Pancreas (tissue), 10 donors: ENCODE results near the gene TICAM1. TPM values are rescaled to one million over a fixed set of nuclear protein-coding genes. Genes with fewer than 3 reads are reported as not detected.
"Not testable (repeated sequence)": the region's sequence is repeated elsewhere in the genome, so short reads cannot be mapped to it uniquely, and the experiment has no call there.

Source experiments
- ATAC-seq, 4 donors: fragments of 200-7000 bp; cut with Tn5 transposase; one replicate each; pipeline versions ENCODE4 v1.8.0 to v1.9.1; 2020; ENCODE audit warnings: mild to moderate bottlenecking in 4 of 4, moderate library complexity in 4 of 4
- DNase-seq, 6 donors: peaks; one replicate each; pipeline ENCODE4 v3.0.0-alpha.2; 2020
- FAIRE-seq: peaks from 2 replicates; lab custom pipeline; 2012; peaks lifted over from hg19 to GRCh38; lab: Jason Lieb, UNC
- H3K27ac ChIP-seq, 4 donors: fragments of 200-600 bp; sonication (generic); 1 replicate in 3 of 4; 2 replicates in 1 of 4; pipeline versions ENCODE4 v1.5.0 to v1.8.0; 2020
- H3K27me3 ChIP-seq, 4 donors: fragments of 200-600 bp; one replicate each; pipeline ENCODE4 v1.8.0; 2021
- H3K36me3 ChIP-seq, 3 donors: fragments of 200-600 bp; sonication (generic) in 1 of 3; one replicate each; pipeline versions ENCODE4 v1.5.0 to v1.8.0; 2020 to 2021
- H3K4me1 ChIP-seq, 3 donors: fragments of 200-600 bp; one replicate each; pipeline ENCODE4 v1.8.0; 2021
- H3K4me3 ChIP-seq, 4 donors: fragments of 200-600 bp; sonication (generic) in 2 of 4; one replicate each; pipeline versions ENCODE4 v1.5.0 to v1.8.0; 2020 to 2021
- H3K9me3 ChIP-seq, 4 donors: fragments of 200-600 bp; one replicate each; pipeline ENCODE4 v1.8.0; 2021
- WGBS, 2 donors: extraction: QIAGEN DNeasy Blood & Tissue Kit; methylation state at CpG; one replicate each; pipeline ENCODE4 v1.1.7; 2013; 5-methylcytosine and 5-hydroxymethylcytosine counted together
- intact Hi-C, 3 donors: fragments of 100-400 bp; cut with DNase I; formaldehyde crosslinking; loops; one replicate each; pipeline versions ENCODE4 v1.11.1 to v1.14.2; 2022
- polyA plus RNA-seq, 2 donors: library from polyadenylated mRNA; stranded (reverse); fragments of 200-250 nt; gene quantifications; one replicate each; pipeline ENCODE4 v1.2.3, GENCODE V29; 2013
- total RNA-seq, 6 donors: library from RNA; stranded (reverse); fragmentation: NEBNext Ultra II Directional in 4 of 6; extraction: Animal tissue kit (Norgen Biotek cat#: 25700) in 4 of 6; gene quantifications; one replicate each; pipeline versions ENCODE4 v1.2.1 to v1.2.4, GENCODE V29; 2021 to 2023
- TF ChIP-seq, protein P1 (sequence below), 4 donors: fragments of 200-600 bp; sonication (generic) in 3 of 4; IDR thresholded peaks; one replicate each; pipeline versions ENCODE4 v1.5.0 to v1.8.0; 2021; ENCODE audit warnings: antibody characterized with exemption in 4 of 4
- donor health status: healthy with polysubstance abuse.
- donor health status: DM: no; HTN: no; CAD: no; lungs with moderate emphysema.
- donor health status: DM: no; HTN: no; CAD: no.
- donor health status: control.
- donor health status: control.
- donor health status: Bipolar disorder and iron deficiency.
- donor health status: DM: yes; HTN: yes; CAD: no.
- donor health status: DM: no; HTN: no; CAD: no.
- donor health status: DM: no; HTN: no; CAD: no.
- donor health status: DM: yes; HTN: yes; CAD: no.

TICAM1 gene
- total and polyA plus RNA-seq, 8 donors: 4.9 to 14.1 (median 7.8) TPM

DNA sequence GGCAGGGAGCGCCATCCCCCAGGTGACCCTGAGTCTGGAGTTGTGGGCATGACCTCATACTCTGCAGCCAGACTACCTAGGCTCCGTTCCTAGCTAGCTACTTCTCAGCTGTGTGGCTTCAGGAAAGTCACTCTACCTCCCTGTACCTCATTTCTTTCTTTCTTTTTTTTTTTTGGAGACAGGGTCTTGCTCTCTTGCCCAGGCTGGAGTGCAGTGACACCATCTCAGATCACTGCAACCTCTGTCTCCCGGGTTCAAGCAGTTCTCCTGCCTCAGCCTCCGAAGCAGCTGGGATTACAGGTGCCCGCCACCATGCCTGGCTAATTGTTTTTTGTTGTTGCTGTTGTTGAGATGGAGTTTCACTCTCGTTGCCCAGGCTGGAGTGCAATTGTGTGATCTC lies 21.0 kb upstream of the TICAM1 start:
- intact Hi-C loops: loop anchor here in 2 of 3 donors (5.0 to 10.0 kb wide), 2 partner anchors 40 to 48 kb away; no protein-coding TSS in a partner anchor
- TF ChIP-seq, protein P1, sequence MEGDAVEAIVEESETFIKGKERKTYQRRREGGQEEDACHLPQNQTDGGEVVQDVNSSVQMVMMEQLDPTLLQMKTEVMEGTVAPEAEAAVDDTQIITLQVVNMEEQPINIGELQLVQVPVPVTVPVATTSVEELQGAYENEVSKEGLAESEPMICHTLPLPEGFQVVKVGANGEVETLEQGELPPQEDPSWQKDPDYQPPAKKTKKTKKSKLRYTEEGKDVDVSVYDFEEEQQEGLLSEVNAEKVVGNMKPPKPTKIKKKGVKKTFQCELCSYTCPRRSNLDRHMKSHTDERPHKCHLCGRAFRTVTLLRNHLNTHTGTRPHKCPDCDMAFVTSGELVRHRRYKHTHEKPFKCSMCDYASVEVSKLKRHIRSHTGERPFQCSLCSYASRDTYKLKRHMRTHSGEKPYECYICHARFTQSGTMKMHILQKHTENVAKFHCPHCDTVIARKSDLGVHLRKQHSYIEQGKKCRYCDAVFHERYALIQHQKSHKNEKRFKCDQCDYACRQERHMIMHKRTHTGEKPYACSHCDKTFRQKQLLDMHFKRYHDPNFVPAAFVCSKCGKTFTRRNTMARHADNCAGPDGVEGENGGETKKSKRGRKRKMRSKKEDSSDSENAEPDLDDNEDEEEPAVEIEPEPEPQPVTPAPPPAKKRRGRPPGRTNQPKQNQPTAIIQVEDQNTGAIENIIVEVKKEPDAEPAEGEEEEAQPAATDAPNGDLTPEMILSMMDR (IDR thresholded peaks at IDR 0.05): no peak
- DNase-seq (no peak), ATAC-seq (peak in 2 of 4 donors; percentile 13 to 23), FAIRE-seq (no peak)
- Histone ChIP-seq H3K4me1 (no peaks in the 10 kb centered on the region), H3K36me3 (peaks cover 0 to 12% (median 0%) of the 10 kb centered on the region in 3 donors), H3K9me3 (no peaks in the 10 kb centered on the region), H3K4me3 (no peak overlapping the region), H3K27me3 (no peaks in the 10 kb centered on the region), H3K27ac (no peak overlapping the region)
- 94% methylated on average over 6 of the region's 6 CpGs for WGBS, 2 donors

GRCh38 chr19:4851551-4852290 lies 20.2 kb upstream of the TICAM1 start:
- H3K36me3 ChIP-seq: peaks cover 0 to 7% (median 0%) of the 10 kb centered on the region in 3 donors
- no peak overlapping the region for H3K4me3 ChIP-seq
- H3K4me1 ChIP-seq: no peaks in the 10 kb centered on the region
- intact Hi-C loops: loop anchor here in 2 of 3 donors (5.0 to 10.0 kb wide), 2 partner anchors 39 to 47 kb away; no protein-coding TSS in a partner anchor
- H3K27ac ChIP-seq: no peak overlapping the region
- H3K27me3 ChIP-seq: no peaks in the 10 kb centered on the region
- DNase-seq (peak; percentile 47 to 88 (median 66)), ATAC-seq (peak; percentile 63 to 94 (median 84)), FAIRE-seq (no peak)
- 75 to 80% methylated on average over 38 to 42 of the region's 42 CpGs for WGBS, 2 donors
- H3K9me3 ChIP-seq: no peaks in the 10 kb centered on the region
- TF ChIP-seq, protein P1 (IDR thresholded peaks at IDR 0.05): peak; percentile 43 to 77 (median 76)

- TF ChIP-seq, protein P1 (IDR thresholded peaks at IDR 0.05): no peak
- DNase-seq (no peak), ATAC-seq (no peak), FAIRE-seq (no peak)
- H3K27me3 ChIP-seq: no peaks in the 10 kb centered on the region
- H3K36me3 ChIP-seq: peaks cover 0 to 8% (median 5%) of the 10 kb centered on the region in 3 donors
- WGBS, 2 donors: 87 to 89% methylated on average over 7 of the region's 7 CpGs
- no peaks in the 10 kb centered on the region for H3K4me1 ChIP-seq
- no peaks in the 10 kb centered on the region for H3K9me3 ChIP-seq
- no peak overlapping the region for H3K4me3 ChIP-seq
- H3K27ac ChIP-seq: no peak overlapping the region
- intact Hi-C loops: no loop called here
Observed at GRCh38 chr19:4849019-4849418, 17.5 kb upstream of the TICAM1 start.

- H3K4me3 ChIP-seq: no peak overlapping the region
- H3K9me3 ChIP-seq: no peaks in the 10 kb centered on the region
- H3K27ac ChIP-seq: no peak overlapping the region
- TF ChIP-seq, protein P1 (IDR thresholded peaks at IDR 0.05): no peak
- DNase-seq (no peak), ATAC-seq (no peak), FAIRE-seq (no peak)
- H3K4me1 ChIP-seq: no peaks in the 10 kb centered on the region
- intact Hi-C loops: no loop called here
- WGBS, 2 donors: 96 to 99% methylated on average over 23 of the region's 23 CpGs
- peaks cover 0 to 9% (median 5%) of the 10 kb centered on the region in 3 donors for H3K36me3 ChIP-seq
- no peaks in the 10 kb centered on the region for H3K27me3 ChIP-seq
Observed at GRCh38 chr19:4847190-4847973, 15.9 kb upstream of the TICAM1 start.

DNA sequence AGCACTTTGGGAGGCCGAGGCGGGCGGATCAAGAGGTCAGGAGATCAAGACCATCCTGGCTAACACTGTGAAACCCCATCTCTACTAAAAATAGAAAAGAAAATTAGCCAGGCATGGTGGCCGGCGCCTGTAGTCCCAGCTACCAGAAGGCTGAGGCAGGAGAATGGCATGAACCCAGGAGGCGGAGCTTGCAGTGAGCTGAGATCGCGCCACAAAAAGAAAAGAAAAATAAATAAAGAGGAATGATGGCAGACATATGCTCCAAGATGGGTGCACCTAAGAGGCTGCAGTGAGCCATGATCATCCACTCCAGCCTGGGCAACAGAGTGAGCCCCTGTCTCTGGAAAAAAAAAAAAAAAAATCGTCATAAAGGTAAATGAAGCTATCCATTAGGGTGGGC lies 14.5 kb upstream of the TICAM1 start:
- H3K9me3 ChIP-seq, H3K36me3 ChIP-seq, FAIRE-seq, H3K27ac ChIP-seq, ATAC-seq, DNase-seq, H3K27me3 ChIP-seq, H3K4me3 ChIP-seq, intact Hi-C loops, H3K4me1 ChIP-seq: not testable (repeated sequence)
- WGBS, 2 donors: 85 to 88% methylated on average over 6 to 9 of the region's 9 CpGs
